DOHH2 (cell line): ENCODE data around the gene GALNT9.

Experiments used
- H3F3A ChIP-seq: fragments of 200-600 bp; sonication (generic), shearing (Covaris generic); 2 replicates; pipeline ENCODE4 v1.6.0; 2016; ENCODE audit warnings: antibody characterized with exemption, mild to moderate bottlenecking; ENCODE audit not compliant: control insufficient read depth, insufficient read depth
- H3K27ac ChIP-seq: fragments of 200-600 bp; sonication (generic); 2 replicates; pipeline ENCODE4 v1.5.1; 2014; ENCODE audit warnings: low read depth, mild to moderate bottlenecking, low read length, moderate library complexity
- H3K27me3 ChIP-seq: fragments of 200-600 bp; sonication (generic); 2 replicates; pipeline ENCODE4 v1.6.1; 2014; ENCODE audit warnings: mild to moderate bottlenecking, low read length, mixed read lengths; ENCODE audit not compliant: control insufficient read depth
- H3K36me3 ChIP-seq: fragments of 200-600 bp; sonication (generic); 2 replicates; pipeline ENCODE4 v1.6.1; 2014; ENCODE audit warnings: mild to moderate bottlenecking, low read length, moderate library complexity, mixed read lengths; ENCODE audit not compliant: control insufficient read depth
- H3K4me1 ChIP-seq: fragments of 200-600 bp; sonication (generic); 2 replicates; pipeline ENCODE4 v1.6.1; 2014; ENCODE audit warnings: mild to moderate bottlenecking, low read length, mixed read lengths; ENCODE audit not compliant: control insufficient read depth
- H3K4me2 ChIP-seq: fragments of 200-600 bp; sonication (generic); 2 replicates; pipeline ENCODE4 v1.6.0; 2014; ENCODE audit warnings: mild to moderate bottlenecking, low read length, moderate library complexity
- H3K4me3 ChIP-seq: fragments of 200-600 bp; sonication (generic); 2 replicates; pipeline ENCODE4 v1.5.1; 2014; ENCODE audit warnings: mild to moderate bottlenecking, low read length, mixed read lengths
- H3K79me2 ChIP-seq: fragments of 200-600 bp; sonication (generic); 2 replicates; pipeline ENCODE4 v1.6.1; 2014; ENCODE audit warnings: mild to moderate bottlenecking, low read length, mixed read lengths; ENCODE audit not compliant: control insufficient read depth
- H3K9me2 ChIP-seq: fragments of 200-600 bp; sonication (generic); replicated peaks from 2 replicates; pipeline ENCODE4 v1.6.1; 2014; ENCODE audit warnings: mild to moderate bottlenecking, low read length, mixed read lengths; ENCODE audit not compliant: control insufficient read depth
- H3K9me3 ChIP-seq: fragments of 200-600 bp; sonication (generic); 2 replicates; pipeline ENCODE4 v1.6.1; 2014; ENCODE audit warnings: antibody characterized with exemption, low read length, mixed read lengths; ENCODE audit not compliant: control insufficient read depth, insufficient read depth
- H4K20me1 ChIP-seq: fragments of 200-600 bp; sonication (generic); 2 replicates; pipeline ENCODE4 v1.6.0; 2014; ENCODE audit warnings: low read depth, mild to moderate bottlenecking, antibody characterized with exemption, low read length, moderate library complexity; ENCODE audit not compliant: control insufficient read depth, insufficient read depth
- EZH2phosphoT487 ChIP-seq: fragments of 200-600 bp; sonication (generic); IDR thresholded peaks from 2 replicates; pipeline ENCODE4 v1.6.1; 2017; ENCODE audit warnings: borderline replicate concordance, mild to moderate bottlenecking, antibody characterized with exemption, low read length, moderate library complexity, mixed read lengths
- TF ChIP-seq, protein P1 (sequence below): fragments of 200-600 bp; sonication (generic); IDR thresholded peaks from one replicate; pipeline ENCODE4 v1.5.1; 2014; ENCODE audit warnings: antibody characterized with exemption, mild to moderate bottlenecking, low read depth, low read length; ENCODE audit not compliant: poor library complexity, severe bottlenecking

The GALNT9 gene

DNA sequence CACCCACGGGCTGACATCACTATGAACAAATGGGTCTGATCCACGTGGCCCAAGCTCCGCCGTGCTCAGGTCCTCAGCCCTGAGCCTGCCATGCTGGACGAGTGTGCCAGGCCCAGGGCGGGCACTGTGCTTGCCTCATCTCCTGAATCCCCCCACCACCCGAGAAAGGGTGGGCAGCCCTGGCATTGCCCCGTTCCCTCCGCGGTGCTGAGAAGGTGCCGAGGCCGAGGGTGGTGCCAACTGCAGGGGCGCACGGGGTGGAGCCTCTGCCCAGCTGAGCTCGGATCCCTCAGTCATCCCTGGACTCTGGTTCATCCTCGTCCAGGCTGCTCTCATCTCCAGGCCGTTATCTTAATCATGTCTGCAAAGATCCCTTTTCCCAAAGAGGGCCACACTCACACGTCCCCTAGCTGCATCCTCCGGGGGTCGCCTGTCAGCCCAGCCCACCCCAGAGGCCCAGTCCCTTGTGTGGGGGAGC lies 124.6 kb downstream of the GALNT9 start:
- H3K27ac ChIP-seq: no peak overlapping the region
- H3K79me2 ChIP-seq: no peaks in the 10 kb centered on the region
- no peaks in the 10 kb centered on the region for H4K20me1 ChIP-seq
- H3K9me3 ChIP-seq: no peaks in the 10 kb centered on the region
- no peaks in the 10 kb centered on the region for H3K4me1 ChIP-seq
- H3K4me3 ChIP-seq: no peak overlapping the region
- H3K4me2 ChIP-seq: no peak overlapping the region
- no peaks in the 10 kb centered on the region for H3F3A ChIP-seq
- peaks cover 15% of the 10 kb centered on the region; the same call in 1 of the 2 replicates for H3K27me3 ChIP-seq
- TF ChIP-seq, protein P1, sequence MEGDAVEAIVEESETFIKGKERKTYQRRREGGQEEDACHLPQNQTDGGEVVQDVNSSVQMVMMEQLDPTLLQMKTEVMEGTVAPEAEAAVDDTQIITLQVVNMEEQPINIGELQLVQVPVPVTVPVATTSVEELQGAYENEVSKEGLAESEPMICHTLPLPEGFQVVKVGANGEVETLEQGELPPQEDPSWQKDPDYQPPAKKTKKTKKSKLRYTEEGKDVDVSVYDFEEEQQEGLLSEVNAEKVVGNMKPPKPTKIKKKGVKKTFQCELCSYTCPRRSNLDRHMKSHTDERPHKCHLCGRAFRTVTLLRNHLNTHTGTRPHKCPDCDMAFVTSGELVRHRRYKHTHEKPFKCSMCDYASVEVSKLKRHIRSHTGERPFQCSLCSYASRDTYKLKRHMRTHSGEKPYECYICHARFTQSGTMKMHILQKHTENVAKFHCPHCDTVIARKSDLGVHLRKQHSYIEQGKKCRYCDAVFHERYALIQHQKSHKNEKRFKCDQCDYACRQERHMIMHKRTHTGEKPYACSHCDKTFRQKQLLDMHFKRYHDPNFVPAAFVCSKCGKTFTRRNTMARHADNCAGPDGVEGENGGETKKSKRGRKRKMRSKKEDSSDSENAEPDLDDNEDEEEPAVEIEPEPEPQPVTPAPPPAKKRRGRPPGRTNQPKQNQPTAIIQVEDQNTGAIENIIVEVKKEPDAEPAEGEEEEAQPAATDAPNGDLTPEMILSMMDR: no peak
- H3K36me3 ChIP-seq: no peaks in the 10 kb centered on the region
- H3K9me2 ChIP-seq: no peaks in the 10 kb centered on the region

DNA sequence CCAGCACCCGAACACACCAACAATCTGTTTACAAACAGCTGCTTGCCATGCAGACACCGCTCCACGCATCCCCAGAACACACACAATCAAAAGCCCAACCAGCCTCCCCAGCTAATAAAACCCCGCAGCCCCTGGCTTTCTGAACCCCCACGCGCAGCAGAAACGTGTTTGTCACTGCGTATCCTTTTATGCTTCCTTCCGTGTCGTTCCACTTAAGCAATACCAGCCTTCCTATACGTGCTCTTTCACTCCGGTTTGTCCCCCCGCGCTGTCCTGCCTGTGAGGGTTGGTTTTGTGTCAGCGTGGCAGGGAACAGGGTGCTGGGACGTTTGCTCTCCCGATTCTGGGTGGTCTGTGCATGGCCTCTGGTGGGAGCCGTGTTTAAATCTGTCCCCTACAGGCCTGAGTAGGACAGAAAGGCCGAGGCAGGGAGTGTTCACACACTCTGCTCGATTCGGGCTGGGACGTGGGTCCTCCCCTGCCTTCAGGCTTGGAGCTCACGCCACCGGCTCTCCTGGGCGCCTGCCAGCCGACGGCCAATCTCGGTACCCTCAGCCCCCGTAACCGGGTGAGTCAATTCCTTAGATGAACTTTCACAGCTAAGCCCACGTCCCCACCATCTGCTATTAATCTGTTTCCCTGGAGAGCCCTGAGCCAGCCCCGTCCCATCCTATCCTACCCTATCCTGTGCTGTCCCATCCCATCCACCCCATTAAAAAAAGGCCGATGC lies 125.2 kb downstream of the GALNT9 start:
- Histone ChIP-seq H3K9me3 (no peaks in the 10 kb centered on the region), H3F3A (no peaks in the 10 kb centered on the region), H3K4me1 (no peaks in the 10 kb centered on the region), H3K36me3 (no peaks in the 10 kb centered on the region), H3K9me2 (no peaks in the 10 kb centered on the region), H3K27me3 (peaks cover 15% of the 10 kb centered on the region; the same call in 1 of the 2 replicates), H3K4me3 (no peak overlapping the region), H3K79me2 (no peaks in the 10 kb centered on the region), H3K27ac (no peak overlapping the region), H4K20me1 (no peaks in the 10 kb centered on the region), H3K4me2 (no peak overlapping the region)
- no peak for TF ChIP-seq EZH2phosphoT487
- TF ChIP-seq, protein P1: no peak

DNA sequence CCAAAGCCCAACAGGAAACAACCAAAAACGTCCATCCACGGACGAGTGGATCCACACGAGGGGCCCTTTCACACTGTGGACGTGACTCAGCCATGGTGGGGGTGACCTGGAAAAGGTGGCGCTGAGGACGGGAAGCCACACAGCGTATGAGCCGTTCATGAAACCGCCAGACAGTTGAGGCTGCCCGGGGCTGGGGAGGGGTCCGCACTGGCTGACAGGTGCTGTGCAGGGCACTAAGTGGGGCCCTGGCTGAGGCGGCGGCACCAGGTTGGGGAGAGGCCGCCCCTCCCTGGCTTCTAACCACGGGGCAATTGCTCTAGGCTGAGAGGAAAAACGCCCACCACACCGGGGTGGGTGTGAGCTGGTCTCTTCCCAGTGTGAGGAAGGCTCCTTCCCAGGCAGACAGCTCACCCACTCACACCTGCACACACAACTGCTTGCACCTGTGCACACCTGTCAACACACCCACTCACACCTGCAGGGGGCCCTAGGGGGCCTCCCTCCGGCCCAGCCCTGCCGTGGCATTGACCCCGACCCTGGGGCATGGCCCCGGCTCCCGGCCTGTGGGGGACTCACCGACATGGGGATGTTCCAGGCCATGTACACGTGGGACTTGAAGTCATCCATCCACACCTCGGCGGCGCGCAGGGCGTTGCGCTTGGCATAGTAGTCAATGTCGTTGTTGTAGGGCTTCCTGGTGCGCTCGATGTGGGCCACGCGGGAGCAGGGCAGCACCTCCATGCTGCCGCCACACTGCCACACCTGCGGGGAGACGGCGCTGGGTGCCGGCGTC lies 126.3 kb downstream of the GALNT9 start:
- H3K9me2 ChIP-seq: no peaks in the 10 kb centered on the region
- H4K20me1 ChIP-seq: no peaks in the 10 kb centered on the region
- H3K4me2 ChIP-seq: no peak overlapping the region
- peaks cover 15% of the 10 kb centered on the region; the same call in 1 of the 2 replicates for H3K27me3 ChIP-seq
- no peaks in the 10 kb centered on the region for H3K36me3 ChIP-seq
- no peaks in the 10 kb centered on the region for H3K4me1 ChIP-seq
- no peak overlapping the region for H3K27ac ChIP-seq
- TF ChIP-seq, protein P1: no peak
- TF ChIP-seq EZH2phosphoT487: no peak
- no peaks in the 10 kb centered on the region for H3K9me3 ChIP-seq
- H3K79me2 ChIP-seq: no peaks in the 10 kb centered on the region
- no peak overlapping the region for H3K4me3 ChIP-seq
- no peaks in the 10 kb centered on the region for H3F3A ChIP-seq
